SK-N-SH (cell line): ENCODE data around the gene ZNF18. TPM values are rescaled to one million over a fixed set of nuclear protein-coding genes. Genes with fewer than 3 reads are reported as not detected.

Experiments
- CTCF ChIA-PET: fragments of 300-600, 350-600 bp; formaldehyde crosslinking; extraction: SDS; loops from one replicate; lab custom pipeline; 2021; lab: Yijun Ruan, JAX
- POLR2A ChIA-PET: fragments of 350-600 bp; sonication (Branson Sonifier 250); formaldehyde crosslinking; extraction: SDS; loops from one replicate; lab custom pipeline; 2020; ENCODE audit warnings: antibody characterized with exemption, inconsistent platforms; lab: Yijun Ruan, JAX
- DNase-seq: peaks from one replicate; pipeline ENCODE4 v3.0.0; 2012
- H2AFZ ChIP-seq: fragments of 200-600 bp; sonication (generic); 2 replicates; pipeline ENCODE4 v1.8.1; 2016; ENCODE audit warnings: antibody characterized with exemption, mild to moderate bottlenecking, low read depth
- H3F3A ChIP-seq: fragments of 200-600 bp; sonication (generic); replicated peaks from 2 replicates; pipeline ENCODE3; 2016; ENCODE audit warnings: antibody characterized with exemption, mild to moderate bottlenecking; ENCODE audit not compliant: insufficient read depth
- H3K27ac ChIP-seq, 2 experiments: fragments of 200-500 bp in 1 of 2; fragments of 200-600 bp in 1 of 2; sonication (Bioruptor generic) in 1 of 2; sonication (generic), shearing (Covaris generic) in 1 of 2; 2 replicates each; pipeline versions ENCODE4 v1.5.1 to v1.6.1; 2014 to 2016; ENCODE audit warnings: low read depth in 2 of 2, inconsistent platforms in 1 of 2, low read length in 1 of 2, mild to moderate bottlenecking in 1 of 2, mixed read lengths in 1 of 2
- H3K27me3 ChIP-seq: fragments of 200-600 bp; sonication (generic), shearing (Covaris generic); 2 replicates; pipeline ENCODE4 v1.6.1; 2016; ENCODE audit warnings: mixed run types; ENCODE audit not compliant: insufficient read depth
- H3K36me3 ChIP-seq, 2 experiments: fragments of 200-500 bp in 1 of 2; fragments of 200-600 bp in 1 of 2; sonication (Bioruptor generic) in 1 of 2; sonication (generic) in 1 of 2; replicated peaks in 1 of 2; 2 replicates each; pipeline versions ENCODE3 to v1.5.1; 2014 to 2016; ENCODE audit warnings: low read length in 1 of 2, mild to moderate bottlenecking in 1 of 2; ENCODE audit not compliant: insufficient read depth in 2 of 2, control insufficient read depth in 1 of 2
- H3K4me1 ChIP-seq, 2 experiments: fragments of 200-500 bp in 1 of 2; fragments of 200-600 bp in 1 of 2; sonication (Bioruptor generic) in 1 of 2; sonication (generic), shearing (Covaris generic) in 1 of 2; 2 replicates each; pipeline versions ENCODE4 v1.5.1 to v1.6.1; 2014 to 2016; ENCODE audit warnings: low read depth in 1 of 2, low read length in 1 of 2, mixed run types in 1 of 2; ENCODE audit not compliant: insufficient read depth in 2 of 2, control insufficient read depth in 1 of 2
- H3K4me2 ChIP-seq: fragments of 200-600 bp; sonication (generic), shearing (Covaris generic); 2 replicates; pipeline ENCODE4 v1.6.1; 2017; ENCODE audit warnings: mixed run types
- H3K4me3 ChIP-seq, 2 experiments: fragments of 200-500 bp in 1 of 2; fragments of 200-600 bp in 1 of 2; sonication (Bioruptor generic) in 1 of 2; sonication (generic), shearing (Covaris generic) in 1 of 2; 2 replicates each; pipeline versions ENCODE4 v1.5.1 to v1.8.1; 2014 to 2016; ENCODE audit warnings: low read depth in 2 of 2, inconsistent platforms in 1 of 2, low read length in 1 of 2, mild to moderate bottlenecking in 1 of 2, mixed read lengths in 1 of 2, moderate library complexity in 1 of 2
- H3K79me2 ChIP-seq: fragments of 200-600 bp; sonication (generic); 2 replicates; pipeline ENCODE4 v1.8.1; 2017; ENCODE audit warnings: mild to moderate bottlenecking; ENCODE audit not compliant: insufficient read depth
- H3K9ac ChIP-seq: fragments of 200-600 bp; sonication (generic); 2 replicates; pipeline ENCODE4 v1.6.1; 2017; ENCODE audit warnings: mixed run types
- H3K9me2 ChIP-seq: fragments of 200-600 bp; sonication (generic); 2 replicates; pipeline ENCODE4 v1.6.1; 2017; ENCODE audit warnings: mixed run types
- H3K9me3 ChIP-seq: fragments of 200-600 bp; sonication (generic); 2 replicates; pipeline ENCODE4 v1.6.1; 2017; ENCODE audit warnings: mixed run types, mild to moderate bottlenecking, moderate library complexity
- H4K20me1 ChIP-seq: fragments of 200-600 bp; sonication (generic); 2 replicates; pipeline ENCODE4 v1.6.1; 2017; ENCODE audit warnings: mild to moderate bottlenecking, mixed run types; ENCODE audit not compliant: insufficient read depth
- CTCF ChIP-seq: fragments of 200-600 bp; sonication (generic); IDR thresholded peaks from 2 replicates; pipeline ENCODE4 v1.6.1; 2017; ENCODE audit warnings: antibody characterized with exemption, mild to moderate bottlenecking, moderate library complexity
- ELF1 ChIP-seq: IDR thresholded peaks from 2 replicates; pipeline ENCODE4 v1.4.0; 2012
- EP300 ChIP-seq, 2 experiments: IDR thresholded peaks; 2 replicates each; pipeline versions ENCODE4 v1.4.0 to v1.6.1; 2012; ENCODE audit warnings: borderline replicate concordance in 1 of 2, low read depth in 1 of 2, low read length in 1 of 2
- FOXM1 ChIP-seq: IDR thresholded peaks from 2 replicates; pipeline ENCODE4 v1.4.0; 2012; ENCODE audit warnings: low read depth, mild to moderate bottlenecking
- GABPA ChIP-seq: IDR thresholded peaks from 2 replicates; pipeline ENCODE4 v1.4.0; 2012; ENCODE audit warnings: low read depth, mild to moderate bottlenecking
- GATA2 ChIP-seq: sonication (generic); formaldehyde crosslinking; IDR thresholded peaks from 2 replicates; pipeline ENCODE4 v1.5.0; 2020; ENCODE audit warnings: mild to moderate bottlenecking, missing genetic modification reagents
- NFIC ChIP-seq: IDR thresholded peaks from 2 replicates; pipeline ENCODE4 v1.4.0; 2012; ENCODE audit warnings: borderline replicate concordance
- POLR2AphosphoS5 ChIP-seq: IDR thresholded peaks from 2 replicates; pipeline ENCODE4 v1.6.1; 2012; ENCODE audit warnings: low read depth, low read length
- SIN3A ChIP-seq: IDR thresholded peaks from 2 replicates; pipeline ENCODE4 v1.6.1; 2012; ENCODE audit warnings: low read depth, mild to moderate bottlenecking, low read length, moderate library complexity, borderline replicate concordance
- SMC3 ChIP-seq: IDR thresholded peaks from 2 replicates; pipeline ENCODE4 v1.6.1; 2012; ENCODE audit warnings: low read depth, low read length, improper control_type of control experiment
- TAF1 ChIP-seq: IDR thresholded peaks from 2 replicates; pipeline ENCODE4 v1.6.1; 2012; ENCODE audit warnings: low read depth, mild to moderate bottlenecking, low read length, moderate library complexity, borderline replicate concordance
- TCF12 ChIP-seq: IDR thresholded peaks from 2 replicates; pipeline ENCODE4 v1.4.0; 2012
- USF2 ChIP-seq: fragments of 150-350 bp; IDR thresholded peaks from 2 replicates; pipeline ENCODE4 v1.6.1; 2017; ENCODE audit warnings: antibody characterized with exemption, low read length, low read depth, borderline replicate concordance
- WGBS: methylation state at CpG from one replicate; pipeline ENCODE4 v1.1.6; 2017; ENCODE audit warnings: low lambda C conversion rate; 5-methylcytosine and 5-hydroxymethylcytosine counted together
- polyA plus RNA-seq, 3 experiments: library from polyadenylated mRNA; depleted of rRNA; stranded (reverse); fragments of >200 nt; gene quantifications; 2 replicates each; pipeline ENCODE4 v1.2.3, GENCODE V29; 2012
- TF ChIP-seq, protein P1 (sequence below): fragments of 150-350 bp; IDR thresholded peaks from 2 replicates; pipeline ENCODE4 v1.6.1; 2016; ENCODE audit warnings: mild to moderate bottlenecking, low read depth, low read length
- TF ChIP-seq, protein P2 (sequence below): IDR thresholded peaks from 2 replicates; pipeline ENCODE4 v1.6.1; 2012; ENCODE audit warnings: mild to moderate bottlenecking, low read depth, low read length, moderate library complexity

Gene ZNF18
- polyA plus RNA-seq, 1 of the 3 experiments (the other 2 are of a cell fraction), result 3.2 TPM

DNA sequence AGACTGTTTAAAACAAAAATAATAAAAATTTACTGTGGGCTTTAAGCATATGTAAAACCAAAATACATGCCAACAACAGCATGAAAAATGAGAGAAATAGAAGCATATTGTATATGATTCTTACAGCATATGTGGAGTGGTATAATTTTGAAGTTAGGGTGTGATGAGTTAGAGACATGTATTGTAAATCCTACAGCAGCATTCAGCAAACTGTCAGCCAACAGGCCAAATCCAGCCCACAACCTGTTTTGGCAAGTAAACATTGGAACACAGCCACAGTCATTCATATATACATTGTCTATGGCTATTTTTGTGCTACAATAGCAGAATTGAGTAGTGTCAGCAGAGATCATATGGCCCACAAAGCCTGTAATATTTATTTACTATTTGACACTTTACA is 42.3 kb downstream of the ZNF18 start:
- Histone ChIP-seq H3K4me3 (no peak overlapping the region), H3K4me1 (no peaks in the 10 kb centered on the region), H4K20me1 (no peaks in the 10 kb centered on the region), H3K9me2 (no peaks in the 10 kb centered on the region), H3K9me3 (no peaks in the 10 kb centered on the region), H2AFZ (no peak overlapping the region), H3K27me3 (no peaks in the 10 kb centered on the region), H3K79me2 (no peaks in the 10 kb centered on the region), H3K9ac (no peak overlapping the region), H3K4me2 (no peak overlapping the region), H3K27ac (no peak overlapping the region), H3K36me3 (no peaks in the 10 kb centered on the region), H3F3A (no peaks in the 10 kb centered on the region)
- ChIA-PET CTCF (no interaction called here), POLR2A (no interaction called here)
- no peak for TF ChIP-seq POLR2AphosphoS5
- TF ChIP-seq CTCF, result no peak
- TF ChIP-seq, protein P1, sequence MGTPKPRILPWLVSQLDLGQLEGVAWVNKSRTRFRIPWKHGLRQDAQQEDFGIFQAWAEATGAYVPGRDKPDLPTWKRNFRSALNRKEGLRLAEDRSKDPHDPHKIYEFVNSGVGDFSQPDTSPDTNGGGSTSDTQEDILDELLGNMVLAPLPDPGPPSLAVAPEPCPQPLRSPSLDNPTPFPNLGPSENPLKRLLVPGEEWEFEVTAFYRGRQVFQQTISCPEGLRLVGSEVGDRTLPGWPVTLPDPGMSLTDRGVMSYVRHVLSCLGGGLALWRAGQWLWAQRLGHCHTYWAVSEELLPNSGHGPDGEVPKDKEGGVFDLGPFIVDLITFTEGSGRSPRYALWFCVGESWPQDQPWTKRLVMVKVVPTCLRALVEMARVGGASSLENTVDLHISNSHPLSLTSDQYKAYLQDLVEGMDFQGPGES, result no peak
- DNase-seq, result no peak

GRCh38 chr17:11953924-11954323 is 43.4 kb downstream of the ZNF18 start:
- H3K4me2 ChIP-seq, result no peak overlapping the region
- no peak overlapping the region for H2AFZ ChIP-seq
- H3K9me3 ChIP-seq, result no peaks in the 10 kb centered on the region
- ChIA-PET CTCF (no interaction called here), POLR2A (no interaction called here)
- no peak overlapping the region for H3K27ac ChIP-seq
- H3K27me3 ChIP-seq, result no peaks in the 10 kb centered on the region
- H3K9me2 ChIP-seq, result no peaks in the 10 kb centered on the region
- no peaks in the 10 kb centered on the region for H3K4me1 ChIP-seq
- no peaks in the 10 kb centered on the region for H3F3A ChIP-seq
- no peaks in the 10 kb centered on the region for H3K36me3 ChIP-seq
- no peaks in the 10 kb centered on the region for H4K20me1 ChIP-seq
- H3K79me2 ChIP-seq, result no peaks in the 10 kb centered on the region
- no peak overlapping the region for H3K9ac ChIP-seq
- DNase-seq, result no peak
- no peak overlapping the region for H3K4me3 ChIP-seq
- WGBS, result 56% methylated on average over 1 of the region's 1 CpG
- TF ChIP-seq GABPA, result no peak
- TF ChIP-seq ELF1, result no peak
- TF ChIP-seq, protein P2, sequence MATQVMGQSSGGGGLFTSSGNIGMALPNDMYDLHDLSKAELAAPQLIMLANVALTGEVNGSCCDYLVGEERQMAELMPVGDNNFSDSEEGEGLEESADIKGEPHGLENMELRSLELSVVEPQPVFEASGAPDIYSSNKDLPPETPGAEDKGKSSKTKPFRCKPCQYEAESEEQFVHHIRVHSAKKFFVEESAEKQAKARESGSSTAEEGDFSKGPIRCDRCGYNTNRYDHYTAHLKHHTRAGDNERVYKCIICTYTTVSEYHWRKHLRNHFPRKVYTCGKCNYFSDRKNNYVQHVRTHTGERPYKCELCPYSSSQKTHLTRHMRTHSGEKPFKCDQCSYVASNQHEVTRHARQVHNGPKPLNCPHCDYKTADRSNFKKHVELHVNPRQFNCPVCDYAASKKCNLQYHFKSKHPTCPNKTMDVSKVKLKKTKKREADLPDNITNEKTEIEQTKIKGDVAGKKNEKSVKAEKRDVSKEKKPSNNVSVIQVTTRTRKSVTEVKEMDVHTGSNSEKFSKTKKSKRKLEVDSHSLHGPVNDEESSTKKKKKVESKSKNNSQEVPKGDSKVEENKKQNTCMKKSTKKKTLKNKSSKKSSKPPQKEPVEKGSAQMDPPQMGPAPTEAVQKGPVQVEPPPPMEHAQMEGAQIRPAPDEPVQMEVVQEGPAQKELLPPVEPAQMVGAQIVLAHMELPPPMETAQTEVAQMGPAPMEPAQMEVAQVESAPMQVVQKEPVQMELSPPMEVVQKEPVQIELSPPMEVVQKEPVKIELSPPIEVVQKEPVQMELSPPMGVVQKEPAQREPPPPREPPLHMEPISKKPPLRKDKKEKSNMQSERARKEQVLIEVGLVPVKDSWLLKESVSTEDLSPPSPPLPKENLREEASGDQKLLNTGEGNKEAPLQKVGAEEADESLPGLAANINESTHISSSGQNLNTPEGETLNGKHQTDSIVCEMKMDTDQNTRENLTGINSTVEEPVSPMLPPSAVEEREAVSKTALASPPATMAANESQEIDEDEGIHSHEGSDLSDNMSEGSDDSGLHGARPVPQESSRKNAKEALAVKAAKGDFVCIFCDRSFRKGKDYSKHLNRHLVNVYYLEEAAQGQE, result no peak
- no peak for TF ChIP-seq EP300 (IDR thresholded peaks at IDR 0.05; ENCODE audit: borderline replicate concordance in 1 of 2, low read depth in 1 of 2, low read length in 1 of 2)
- no peak for TF ChIP-seq TCF12
- no peak for TF ChIP-seq TAF1
- no peak for TF ChIP-seq POLR2AphosphoS5
- no peak for TF ChIP-seq NFIC
- no peak for TF ChIP-seq SMC3
- no peak for TF ChIP-seq SIN3A
- no peak for TF ChIP-seq GATA2 (CRISPR knock-in tag)
- TF ChIP-seq USF2, result no peak
- TF ChIP-seq CTCF, result no peak
- TF ChIP-seq FOXM1, result no peak
- TF ChIP-seq, protein P1, result no peak
